Transverse colon (tissue), 4 donors: ENCODE measurements around the gene CEP76.

Source experiments
- CTCF ChIP-seq, 5 experiments: fragments of 200-600 bp in 3 of 5; fragments of 450-650 bp in 2 of 5; sonication (generic) in 3 of 5; IDR thresholded peaks; 1 replicate in 2 of 5; 2 replicates in 3 of 5; pipeline ENCODE4 v1.5.1; 2016 to 2017; ENCODE audit warnings: antibody characterized with exemption in 5 of 5, inconsistent platforms in 3 of 5, mild to moderate bottlenecking in 2 of 5, moderate library complexity in 1 of 5
- EP300 ChIP-seq: sonication (generic); formaldehyde crosslinking; IDR thresholded peaks from one replicate; pipeline ENCODE4 v1.6.1; 2017; ENCODE audit warnings: antibody characterized with exemption, low read depth
- POLR2A ChIP-seq: fragments of 450-650 bp; IDR thresholded peaks from one replicate; pipeline ENCODE4 v1.6.1; 2016; ENCODE audit warnings: antibody characterized with exemption, mild to moderate bottlenecking, moderate library complexity
- POLR2AphosphoS5 ChIP-seq, 3 donors: sonication (generic); formaldehyde crosslinking; IDR thresholded peaks; one replicate each; pipeline ENCODE4 v1.6.1; 2016; ENCODE audit warnings: antibody characterized with exemption in 3 of 3

GRCh38 chr18:12741351-12741750, 38.8 kb upstream of the CEP76 start:
- TF ChIP-seq CTCF (IDR thresholded peaks at IDR 0.05) = no peak
- no peak for TF ChIP-seq EP300
- TF ChIP-seq POLR2A = no peak
- no peak for TF ChIP-seq POLR2AphosphoS5 (IDR thresholded peaks at IDR 0.05)
